ENCODE data around the gene MB21D2.

MB21D2 gene

GRCh38 chr3:192913540-192913939 is 4.1 kb downstream of the MB21D2 start:
- TF ChIP-seq GATA2 (IDR thresholded peaks at IDR 0.05; ENCODE audit: low read depth, low read length) (no peak), GATA3 (IDR thresholded peaks at IDR 0.05; ENCODE audit: low read depth, low read length) (no peak)

- TF ChIP-seq GATA3 (IDR thresholded peaks at IDR 0.05; ENCODE audit: low read depth, low read length) (no peak), GATA2 (IDR thresholded peaks at IDR 0.05; ENCODE audit: low read depth, low read length) (no peak)
These were observed 6.4 kb downstream of the MB21D2 start for GRCh38 chr3:192911293-192911692.

DNA sequence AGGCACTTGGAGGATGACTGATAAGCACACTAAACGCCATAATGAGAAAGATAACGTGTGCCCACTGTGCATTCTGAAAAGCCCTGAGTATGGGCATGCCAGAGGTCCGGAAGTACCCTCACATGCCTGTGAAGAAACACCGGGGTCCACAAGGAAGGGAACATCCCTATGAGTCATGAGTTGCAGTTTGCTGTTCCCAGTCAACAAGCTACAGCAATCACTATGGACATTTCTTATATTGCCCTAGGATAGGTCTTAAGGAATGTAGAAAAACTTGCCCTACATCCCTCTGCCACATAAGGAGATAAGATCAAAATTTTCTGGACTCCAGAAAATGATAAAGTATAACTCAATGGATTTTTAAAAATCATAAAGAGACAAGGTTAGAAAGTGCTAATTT is 9.9 kb downstream of the MB21D2 start:
- no peak for TF ChIP-seq GATA3 (IDR thresholded peaks at IDR 0.05; ENCODE audit: low read depth, low read length)
- no peak for TF ChIP-seq GATA2 (IDR thresholded peaks at IDR 0.05; ENCODE audit: low read depth, low read length)

- peak; percentile 75; the same call in 1 of the 2 replicates for TF ChIP-seq GATA2 (IDR thresholded peaks at IDR 0.05; ENCODE audit: low read depth, low read length)
- TF ChIP-seq GATA3 (IDR thresholded peaks at IDR 0.05; ENCODE audit: low read depth, low read length) = peak; percentile 88
These were observed 10.7 kb downstream of the MB21D2 start for GRCh38 chr3:192906940-192907339.

- peak; percentile 60; the same call in 1 of the 2 replicates for TF ChIP-seq GATA3 (IDR thresholded peaks at IDR 0.05; ENCODE audit: low read depth, low read length)
- TF ChIP-seq GATA2 (IDR thresholded peaks at IDR 0.05; ENCODE audit: low read depth, low read length) = peak; percentile 76
These were observed 11.5 kb downstream of the MB21D2 start for GRCh38 chr3:192905980-192906678.

GRCh38 chr3:192904632-192905289 is 12.9 kb downstream of the MB21D2 start:
- TF ChIP-seq GATA3 (IDR thresholded peaks at IDR 0.05; ENCODE audit: low read depth, low read length) = no peak
- TF ChIP-seq GATA2 (IDR thresholded peaks at IDR 0.05; ENCODE audit: low read depth, low read length) = no peak

GRCh38 chr3:192902549-192902948 is 15.1 kb downstream of the MB21D2 start:
- TF ChIP-seq GATA3 (IDR thresholded peaks at IDR 0.05; ENCODE audit: low read depth, low read length) = no peak

DNA sequence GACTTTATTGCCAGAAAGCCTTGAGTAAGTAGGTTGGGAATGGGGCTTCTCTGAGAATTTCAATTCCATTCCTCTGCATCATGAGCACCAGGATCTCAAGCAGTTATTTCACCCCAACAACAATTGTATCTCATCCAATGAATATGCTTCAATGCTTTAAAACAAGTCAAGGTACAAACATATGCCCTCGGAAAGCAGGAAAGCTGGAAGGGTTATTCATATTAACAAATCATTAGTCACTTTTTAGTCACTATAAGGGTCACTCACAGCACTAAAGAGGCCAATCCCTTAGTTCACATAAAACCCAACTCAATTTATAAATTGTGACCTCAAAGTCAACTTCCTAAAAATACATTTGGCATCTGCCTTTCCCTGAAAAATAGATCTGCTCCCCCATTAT is 16.2 kb downstream of the MB21D2 start:
- TF ChIP-seq GATA2 (IDR thresholded peaks at IDR 0.05; ENCODE audit: low read depth, low read length) (no peak), GATA3 (IDR thresholded peaks at IDR 0.05; ENCODE audit: low read depth, low read length) (no peak)

DNA sequence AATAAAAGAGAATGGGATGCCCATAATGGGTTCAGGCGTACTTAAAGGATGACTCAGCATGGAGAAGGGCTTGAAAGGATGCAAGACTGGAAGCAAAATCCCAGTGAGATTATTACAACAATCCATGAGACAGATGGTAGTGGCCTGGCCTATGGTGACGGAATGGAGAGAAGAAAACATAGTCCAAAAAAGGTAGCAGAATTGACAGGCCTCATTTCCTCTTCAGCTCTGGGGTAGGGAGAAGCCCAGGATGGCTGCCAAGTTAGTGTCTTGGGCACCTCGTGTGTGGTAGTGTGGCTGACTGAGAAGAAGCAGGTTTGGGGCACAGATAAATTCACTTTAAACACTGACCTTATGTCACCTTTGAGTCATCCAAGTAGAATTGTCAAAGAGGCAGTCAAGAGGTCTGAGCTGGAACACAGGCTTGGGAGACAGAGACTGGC is 18.1 kb downstream of the MB21D2 start:
- TF ChIP-seq GATA3 (IDR thresholded peaks at IDR 0.05; ENCODE audit: low read depth, low read length) (no peak), GATA2 (IDR thresholded peaks at IDR 0.05; ENCODE audit: low read depth, low read length) (no peak)

DNA sequence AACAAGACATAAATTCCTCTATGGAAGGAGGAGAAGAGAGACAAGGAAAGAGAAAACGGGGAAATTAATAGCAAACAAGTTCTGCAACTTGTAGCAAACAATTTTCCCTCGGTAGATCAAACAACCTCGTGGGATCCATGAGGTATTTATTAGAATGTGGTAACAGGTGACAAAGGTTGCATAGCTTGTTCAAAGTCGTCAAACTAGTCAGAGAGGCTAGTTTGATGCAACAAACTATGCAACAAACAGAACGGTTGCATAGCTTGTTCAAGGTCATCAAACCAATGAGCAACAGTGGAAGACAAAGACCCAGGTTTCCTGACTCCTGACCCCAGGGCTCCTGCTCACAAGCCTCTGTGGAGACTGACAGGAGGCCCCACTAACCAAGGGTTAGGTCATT is 20.7 kb downstream of the MB21D2 start:
- TF ChIP-seq GATA3 (IDR thresholded peaks at IDR 0.05; ENCODE audit: low read depth, low read length) (no peak), GATA2 (IDR thresholded peaks at IDR 0.05; ENCODE audit: low read depth, low read length) (no peak)

DNA sequence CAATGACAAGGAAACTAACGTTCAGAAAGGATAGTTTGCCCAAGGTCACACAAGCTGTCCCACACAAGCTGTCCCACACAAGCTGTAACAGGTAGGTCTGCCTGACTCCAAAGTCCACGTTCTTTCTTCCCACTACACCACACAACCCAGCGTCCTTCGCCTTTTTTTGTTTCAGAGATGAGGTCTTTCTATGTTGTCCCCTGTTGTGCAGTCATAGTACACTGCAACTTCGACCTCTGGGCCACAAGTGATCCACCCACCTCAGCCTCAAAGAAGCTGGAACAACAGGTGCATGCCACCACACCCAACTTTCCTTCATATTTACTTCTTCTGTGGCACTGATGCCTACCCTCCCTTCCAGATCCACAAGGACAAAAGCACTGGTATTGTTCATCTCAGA is 21.4 kb downstream of the MB21D2 start:
- TF ChIP-seq GATA2 (IDR thresholded peaks at IDR 0.05; ENCODE audit: low read depth, low read length) (no peak), GATA3 (IDR thresholded peaks at IDR 0.05; ENCODE audit: low read depth, low read length) (no peak)

DNA sequence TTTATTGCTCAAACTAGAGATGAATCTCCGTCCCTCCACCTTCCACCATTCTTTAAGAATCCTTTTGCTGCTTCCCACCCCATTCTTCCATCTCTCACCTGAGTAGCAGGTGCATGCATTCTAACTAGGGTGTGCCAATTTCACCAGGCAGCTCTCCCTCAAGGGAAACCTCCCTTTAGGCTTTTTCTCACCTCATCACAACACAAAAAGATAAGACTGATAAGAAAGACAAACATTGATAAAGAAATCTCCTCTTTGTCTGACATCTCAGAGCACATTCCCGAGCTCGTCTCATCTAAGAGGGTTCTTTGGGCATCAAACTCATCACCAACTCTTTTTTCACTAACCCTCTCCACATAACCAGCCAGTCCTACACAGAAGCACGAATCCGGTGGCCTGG is 23.0 kb downstream of the MB21D2 start:
- no peak for TF ChIP-seq GATA3 (IDR thresholded peaks at IDR 0.05; ENCODE audit: low read depth, low read length)

GRCh38 chr3:192892981-192893700 is 24.5 kb downstream of the MB21D2 start:
- TF ChIP-seq GATA3 (IDR thresholded peaks at IDR 0.05; ENCODE audit: low read depth, low read length) = no peak
- no peak for TF ChIP-seq GATA2 (IDR thresholded peaks at IDR 0.05; ENCODE audit: low read depth, low read length)

GRCh38 chr3:192890347-192891335 is 27.0 kb downstream of the MB21D2 start:
- TF ChIP-seq GATA2 (IDR thresholded peaks at IDR 0.05; ENCODE audit: low read depth, low read length) (no peak), GATA3 (IDR thresholded peaks at IDR 0.05; ENCODE audit: low read depth, low read length) (no peak)

Measured in SH-SY5Y (cell line).